ENCODE data around the gene MYRF.

- no peak for TF ChIP-seq CTCF (conservative IDR thresholded peaks at IDR 0.05; ENCODE audit: low read depth, low read length)
- TF ChIP-seq EZH2phosphoT487 (IDR thresholded peaks at IDR 0.05; ENCODE audit: borderline replicate concordance, low read length): no peak
- no peak for TF ChIP-seq EZH2 (IDR thresholded peaks at IDR 0.05; ENCODE audit: low read length, unreplicated experiment)
Measured at GRCh38 chr11:61712314-61712713, 40.1 kb upstream of the MYRF start.

Data from PC-3 (cell line).